H9 (cell line): Measurements from ENCODE around the gene KCNA4. TPM values are rescaled to one million over a fixed set of nuclear protein-coding genes. Genes with fewer than 3 reads are reported as not detected.

Experiments
- DNase-seq: peaks from one replicate; pipeline ENCODE4 v3.0.0-alpha.2; 2017
- H2AFZ ChIP-seq: one replicate; pipeline ENCODE4 v1.6.1; 2013; ENCODE audit warnings: mild to moderate bottlenecking, low read length, control low read depth, moderate library complexity
- H2AK5ac ChIP-seq: 2 replicates; pipeline ENCODE4 v1.6.1; 2013; ENCODE audit warnings: low read length, control low read depth, mixed read lengths; ENCODE audit not compliant: insufficient read length
- H2BK120ac ChIP-seq: one replicate; pipeline ENCODE4 v1.6.1; 2013; ENCODE audit warnings: low read depth, mild to moderate bottlenecking, low read length, control low read depth, inconsistent platforms; ENCODE audit not compliant: poor library complexity, severe bottlenecking
- H2BK12ac ChIP-seq: 2 replicates; pipeline ENCODE4 v1.6.1; 2013; ENCODE audit warnings: low read length, control low read depth, mixed read lengths, low read depth; ENCODE audit not compliant: insufficient read length
- H2BK15ac ChIP-seq: 2 replicates; pipeline ENCODE4 v1.6.1; 2013; ENCODE audit warnings: low read depth, low read length, control low read depth
- H2BK20ac ChIP-seq: one replicate; pipeline ENCODE4 v1.6.1; 2013; ENCODE audit warnings: low read depth, mild to moderate bottlenecking, low read length, control low read depth, inconsistent platforms; ENCODE audit not compliant: poor library complexity, severe bottlenecking
- H2BK5ac ChIP-seq: 2 replicates; pipeline ENCODE4 v1.6.1; 2013; ENCODE audit warnings: low read length, control low read depth, mixed read lengths; ENCODE audit not compliant: insufficient read length
- H3K14ac ChIP-seq: 2 replicates; pipeline ENCODE4 v1.6.1; 2013; ENCODE audit warnings: low read length, control low read depth; ENCODE audit not compliant: insufficient read depth
- H3K18ac ChIP-seq: 2 replicates; pipeline ENCODE4 v1.6.1; 2013; ENCODE audit warnings: low read depth, mild to moderate bottlenecking, mixed read lengths, low read length, control low read depth; ENCODE audit not compliant: insufficient read length
- H3K23ac ChIP-seq: 2 replicates; pipeline ENCODE4 v1.6.1; 2013; ENCODE audit warnings: low read length, control low read depth, mixed read lengths, low read depth; ENCODE audit not compliant: insufficient read length
- H3K23me2 ChIP-seq: 2 replicates; pipeline ENCODE4 v1.6.1; 2013; ENCODE audit warnings: low read depth, mild to moderate bottlenecking, mixed read lengths, low read length, control low read depth; ENCODE audit not compliant: insufficient read length, poor library complexity, severe bottlenecking
- H3K27ac ChIP-seq: 2 replicates; pipeline ENCODE4 v1.5.1; 2013; ENCODE audit warnings: low read length, control low read depth, mixed read lengths, low read depth; ENCODE audit not compliant: insufficient read length
- H3K27me3 ChIP-seq: 2 replicates; pipeline ENCODE4 v1.6.1; 2013; ENCODE audit warnings: low read length, control low read depth, inconsistent platforms; ENCODE audit not compliant: insufficient read depth
- H3K4ac ChIP-seq: 2 replicates; pipeline ENCODE4 v1.6.1; 2013; ENCODE audit warnings: low read depth, mild to moderate bottlenecking, control low read depth, inconsistent platforms, low read length, moderate library complexity
- H3K4me1 ChIP-seq: 2 replicates; pipeline ENCODE4 v1.6.1; 2013; ENCODE audit warnings: low read length, control low read depth, inconsistent platforms; ENCODE audit not compliant: insufficient read depth
- H3K4me2 ChIP-seq: 2 replicates; pipeline ENCODE4 v1.6.1; 2013; ENCODE audit warnings: low read length, control low read depth, mixed read lengths; ENCODE audit not compliant: insufficient read length, insufficient read depth
- H3K56ac ChIP-seq: 2 replicates; pipeline ENCODE4 v1.6.1; 2013; ENCODE audit warnings: low read depth, mild to moderate bottlenecking, mixed read lengths, low read length, control low read depth; ENCODE audit not compliant: insufficient read length
- H3K79me1 ChIP-seq: 2 replicates; pipeline ENCODE4 v1.6.1; 2013; ENCODE audit warnings: low read depth, mild to moderate bottlenecking, moderate library complexity, low read length, control low read depth, inconsistent platforms; ENCODE audit not compliant: insufficient read depth, poor library complexity, severe bottlenecking
- H3K79me2 ChIP-seq: 2 replicates; pipeline ENCODE4 v1.6.1; 2013; ENCODE audit warnings: low read length, control low read depth, inconsistent platforms; ENCODE audit not compliant: insufficient read depth
- H3K9ac ChIP-seq: 2 replicates; pipeline ENCODE4 v1.6.1; 2013; ENCODE audit warnings: low read length, control low read depth, mixed read lengths; ENCODE audit not compliant: insufficient read length; ENCODE audit errors: extremely low read depth
- H3K9me3 ChIP-seq: one replicate; pipeline ENCODE4 v1.6.1; 2013; ENCODE audit warnings: low read depth, low read length, inconsistent platforms; ENCODE audit not compliant: control insufficient read depth
- H3T11ph ChIP-seq: one replicate; pipeline ENCODE4 v1.6.1; 2013; ENCODE audit warnings: mild to moderate bottlenecking, low read length, control low read depth, inconsistent platforms
- H4K20me1 ChIP-seq: one replicate; pipeline ENCODE4 v1.6.1; 2013; ENCODE audit not compliant: control insufficient read depth, insufficient read length, insufficient read depth
- H4K5ac ChIP-seq: 2 replicates; pipeline ENCODE4 v1.6.1; 2013; ENCODE audit warnings: low read depth, mild to moderate bottlenecking, mixed read lengths, low read length, control low read depth; ENCODE audit not compliant: insufficient read length
- H4K8ac ChIP-seq: replicated peaks from 2 replicates; pipeline ENCODE4 v1.6.1; 2013; ENCODE audit warnings: low read length, control low read depth, mixed read lengths, low read depth; ENCODE audit not compliant: insufficient read length
- H4K91ac ChIP-seq: 2 replicates; pipeline ENCODE4 v1.6.1; 2013; ENCODE audit warnings: low read depth, mild to moderate bottlenecking, moderate library complexity, mixed read lengths, low read length, control low read depth; ENCODE audit not compliant: insufficient read length
- H3K27ac Mint-ChIP-seq, 3 experiments: 2 replicates in 2 of 3; 3 replicates in 1 of 3; pipeline ENCODE4 v1.8.0; 2020 to 2021; ENCODE audit warnings: mixed read lengths in 3 of 3, mild to moderate bottlenecking in 1 of 3, moderate library complexity in 1 of 3
- H3K27me3 Mint-ChIP-seq: 2 replicates; pipeline ENCODE4 v1.8.0; 2021; ENCODE audit warnings: low read depth, mild to moderate bottlenecking, moderate library complexity, mixed read lengths
- H3K36me3 Mint-ChIP-seq, 3 experiments: 2 replicates in 2 of 3; 3 replicates in 1 of 3; pipeline ENCODE4 v1.8.0; 2020 to 2021; ENCODE audit warnings: low read depth in 3 of 3, mixed read lengths in 3 of 3; ENCODE audit not compliant: insufficient read depth in 1 of 3
- H3K4me1 Mint-ChIP-seq, 2 experiments: 2 replicates each; pipeline ENCODE4 v1.8.0; 2020; ENCODE audit warnings: mixed read lengths in 2 of 2
- H3K4me3 Mint-ChIP-seq, 2 experiments: 2 replicates in 1 of 2; 3 replicates in 1 of 2; pipeline ENCODE4 v1.8.0; 2020 to 2021; ENCODE audit warnings: mild to moderate bottlenecking in 2 of 2, mixed read lengths in 2 of 2, moderate library complexity in 1 of 2
- H3K9me3 Mint-ChIP-seq, 2 experiments: 2 replicates in 1 of 2; 3 replicates in 1 of 2; pipeline ENCODE4 v1.8.0; 2020; ENCODE audit warnings: mild to moderate bottlenecking in 2 of 2, mixed read lengths in 2 of 2, moderate library complexity in 1 of 2
- WGBS: extraction: QIAGEN DNeasy Blood & Tissue Kit; methylation state at CpG from one replicate; pipeline ENCODE4 v1.1.7; 2013; ENCODE audit warnings: missing lambda C conversion rate, low lambda C conversion rate, mixed read lengths; ENCODE audit not compliant: insufficient read length; ENCODE audit errors: extremely low coverage; 5-methylcytosine and 5-hydroxymethylcytosine counted together
- total RNA-seq: library from RNA; stranded (reverse); gene quantifications from 2 replicates; pipeline ENCODE4 v1.2.1, GENCODE V29; 2021
- TF ChIP-seq, protein P1 (sequence below): fragments of 200-600 bp; sonication (generic); conservative IDR thresholded peaks from 3 replicates; pipeline ENCODE4 v1.8.0; 2021; ENCODE audit warnings: antibody characterized with exemption, mild to moderate bottlenecking

KCNA4 gene
- total RNA-seq, 1 experiment from 2014 or later, result not detected

DNA sequence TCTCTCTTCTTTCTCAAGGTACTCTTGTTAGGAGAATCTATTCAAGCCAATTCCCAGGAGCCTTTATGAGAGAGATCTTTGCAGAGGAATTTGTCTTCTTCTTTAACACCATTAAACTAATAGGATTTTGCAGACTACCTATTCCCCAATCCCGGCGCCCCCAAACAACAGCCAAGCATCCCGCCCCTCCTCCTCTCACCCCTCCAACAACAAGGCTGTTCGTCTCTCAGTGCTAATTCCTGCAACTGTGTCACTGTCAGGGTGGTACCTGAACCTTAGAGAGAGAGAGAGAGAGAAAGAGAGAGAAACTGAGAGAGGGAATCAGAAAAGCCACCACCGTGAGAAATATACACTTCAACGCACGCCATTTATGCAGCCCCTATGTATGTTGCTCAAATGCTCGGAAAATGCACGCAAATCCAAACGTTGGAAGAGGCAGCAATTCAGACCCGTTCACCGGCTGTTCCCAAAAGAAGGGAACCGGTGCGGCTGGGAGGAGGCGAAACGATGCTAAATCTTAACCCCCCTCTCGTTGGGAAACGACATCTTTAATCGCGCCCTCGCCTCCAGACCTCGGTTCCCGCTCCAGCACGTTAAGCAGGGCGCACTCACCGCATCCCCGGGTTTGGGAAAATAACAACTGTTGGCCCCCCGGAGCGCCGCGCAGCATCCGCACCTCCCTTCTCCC, 961 bp downstream of the KCNA4 start:
- Mint-ChIP-seq H3K9me3 (peaks cover 0 to 8% of the 10 kb centered on the region in 2 experiments; a peak in 4 of 5 replicates), H3K36me3 (peaks cover 0 to 1% (median 0%) of the 10 kb centered on the region in 3 experiments; a peak in 1 of 7 replicates), H3K27ac (no peak overlapping the region), H3K4me3 (no peak overlapping the region; a peak in 1 of 5 replicates), H3K27me3 (no peaks in the 10 kb centered on the region; the same call in none of the 2 replicates), H3K4me1 (peaks cover 6 to 8% of the 10 kb centered on the region in 2 experiments)
- peaks cover 5% of the 10 kb centered on the region for H3K23me2 ChIP-seq
- H2BK5ac ChIP-seq, result no peak overlapping the region
- no peaks in the 10 kb centered on the region for H4K20me1 ChIP-seq
- DNase-seq, result peak; percentile 27
- no peak overlapping the region for H3K14ac ChIP-seq
- no peak overlapping the region for H2BK20ac ChIP-seq
- H3K4ac ChIP-seq, result no peak overlapping the region
- peak overlapping the region; percentile 57 for H3K4me2 ChIP-seq
- H3K79me2 ChIP-seq, result no peaks in the 10 kb centered on the region
- no peak overlapping the region for H3K9ac ChIP-seq
- no peaks in the 10 kb centered on the region for H3K4me1 ChIP-seq
- H3K18ac ChIP-seq, result no peak overlapping the region
- H2BK120ac ChIP-seq, result no peak overlapping the region
- H2AFZ ChIP-seq, result no peak overlapping the region
- H2AK5ac ChIP-seq, result no peak overlapping the region
- no peak overlapping the region for H3T11ph ChIP-seq
- no peaks in the 10 kb centered on the region for H3K79me1 ChIP-seq
- H2BK15ac ChIP-seq, result no peak overlapping the region
- no peaks in the 10 kb centered on the region for H3K9me3 ChIP-seq
- H4K5ac ChIP-seq, result no peak overlapping the region
- TF ChIP-seq, protein P1, sequence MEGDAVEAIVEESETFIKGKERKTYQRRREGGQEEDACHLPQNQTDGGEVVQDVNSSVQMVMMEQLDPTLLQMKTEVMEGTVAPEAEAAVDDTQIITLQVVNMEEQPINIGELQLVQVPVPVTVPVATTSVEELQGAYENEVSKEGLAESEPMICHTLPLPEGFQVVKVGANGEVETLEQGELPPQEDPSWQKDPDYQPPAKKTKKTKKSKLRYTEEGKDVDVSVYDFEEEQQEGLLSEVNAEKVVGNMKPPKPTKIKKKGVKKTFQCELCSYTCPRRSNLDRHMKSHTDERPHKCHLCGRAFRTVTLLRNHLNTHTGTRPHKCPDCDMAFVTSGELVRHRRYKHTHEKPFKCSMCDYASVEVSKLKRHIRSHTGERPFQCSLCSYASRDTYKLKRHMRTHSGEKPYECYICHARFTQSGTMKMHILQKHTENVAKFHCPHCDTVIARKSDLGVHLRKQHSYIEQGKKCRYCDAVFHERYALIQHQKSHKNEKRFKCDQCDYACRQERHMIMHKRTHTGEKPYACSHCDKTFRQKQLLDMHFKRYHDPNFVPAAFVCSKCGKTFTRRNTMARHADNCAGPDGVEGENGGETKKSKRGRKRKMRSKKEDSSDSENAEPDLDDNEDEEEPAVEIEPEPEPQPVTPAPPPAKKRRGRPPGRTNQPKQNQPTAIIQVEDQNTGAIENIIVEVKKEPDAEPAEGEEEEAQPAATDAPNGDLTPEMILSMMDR, result no peak
- peaks cover 77% of the 10 kb centered on the region for H3K27me3 ChIP-seq
- no peak overlapping the region for H3K23ac ChIP-seq
- H4K8ac ChIP-seq, result no peak overlapping the region
- H3K56ac ChIP-seq, result no peak overlapping the region
- no peak overlapping the region for H4K91ac ChIP-seq
- WGBS, result no CpG with 5 or more reads among the region's 32 CpGs
- no peak overlapping the region for H2BK12ac ChIP-seq
- no peak overlapping the region for H3K27ac ChIP-seq
